ENCODE results near the gene RGMA.

The RGMA gene

DNA sequence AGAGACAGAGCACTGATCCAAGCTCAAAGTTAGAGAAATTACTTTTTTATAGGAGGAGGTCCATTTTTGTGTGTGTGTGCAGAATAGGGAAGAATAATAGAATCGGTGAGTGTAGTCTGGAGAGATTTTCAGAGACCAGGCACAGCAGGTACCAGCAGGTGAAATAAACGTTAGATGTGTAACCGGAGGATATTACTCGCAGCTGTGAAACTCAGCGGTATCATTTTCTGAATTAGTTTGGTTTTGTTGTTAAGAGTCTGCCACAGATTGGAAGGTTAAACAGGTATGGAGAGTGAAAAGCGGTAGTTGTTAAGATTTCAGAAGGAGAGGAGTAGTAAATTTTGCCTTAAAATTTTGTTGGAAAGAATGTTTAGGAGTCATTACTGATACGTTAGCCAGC is 69.9 kb downstream of the RGMA start:
- CTCF ChIA-PET = interaction anchor here (0.9 to 3.3 kb wide), 7 partner anchors 10 to 221 kb away, joined by 3 to 20 read pairs (median 4); no protein-coding TSS in a partner anchor
- TF ChIP-seq, protein P1, sequence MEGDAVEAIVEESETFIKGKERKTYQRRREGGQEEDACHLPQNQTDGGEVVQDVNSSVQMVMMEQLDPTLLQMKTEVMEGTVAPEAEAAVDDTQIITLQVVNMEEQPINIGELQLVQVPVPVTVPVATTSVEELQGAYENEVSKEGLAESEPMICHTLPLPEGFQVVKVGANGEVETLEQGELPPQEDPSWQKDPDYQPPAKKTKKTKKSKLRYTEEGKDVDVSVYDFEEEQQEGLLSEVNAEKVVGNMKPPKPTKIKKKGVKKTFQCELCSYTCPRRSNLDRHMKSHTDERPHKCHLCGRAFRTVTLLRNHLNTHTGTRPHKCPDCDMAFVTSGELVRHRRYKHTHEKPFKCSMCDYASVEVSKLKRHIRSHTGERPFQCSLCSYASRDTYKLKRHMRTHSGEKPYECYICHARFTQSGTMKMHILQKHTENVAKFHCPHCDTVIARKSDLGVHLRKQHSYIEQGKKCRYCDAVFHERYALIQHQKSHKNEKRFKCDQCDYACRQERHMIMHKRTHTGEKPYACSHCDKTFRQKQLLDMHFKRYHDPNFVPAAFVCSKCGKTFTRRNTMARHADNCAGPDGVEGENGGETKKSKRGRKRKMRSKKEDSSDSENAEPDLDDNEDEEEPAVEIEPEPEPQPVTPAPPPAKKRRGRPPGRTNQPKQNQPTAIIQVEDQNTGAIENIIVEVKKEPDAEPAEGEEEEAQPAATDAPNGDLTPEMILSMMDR (IDR thresholded peaks at IDR 0.05; ENCODE audit: control extremely low read depth, extremely low read depth, low read depth, missing control alignments) = no peak
- no peak for DNase-seq (ENCODE audit: extremely low spot score)
- POLR2A ChIA-PET = no interaction called here

DNA sequence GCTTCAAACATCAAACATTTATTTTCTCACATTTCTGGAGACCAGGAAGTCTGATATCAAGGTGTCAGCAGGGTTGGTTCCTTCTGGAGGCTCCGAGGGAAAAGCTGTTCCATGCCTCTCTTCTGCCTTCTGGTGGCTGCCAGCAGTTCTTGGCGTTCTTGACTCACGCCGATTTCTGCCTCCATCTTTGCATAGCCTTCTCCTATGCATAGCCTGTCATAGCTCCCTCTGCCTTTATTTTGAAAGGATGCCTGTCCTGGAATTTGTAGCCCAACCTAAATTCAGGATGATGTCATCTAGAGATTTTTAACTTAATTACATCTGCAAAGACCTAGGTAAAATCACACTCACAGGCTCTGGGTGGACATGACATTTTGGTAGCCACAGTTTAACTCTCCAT is 70.4 kb downstream of the RGMA start:
- no peak for DNase-seq (ENCODE audit: extremely low spot score)
- TF ChIP-seq, protein P1 (IDR thresholded peaks at IDR 0.05; ENCODE audit: control extremely low read depth, extremely low read depth, low read depth, missing control alignments) = no peak
- POLR2A ChIA-PET = no interaction called here
- CTCF ChIA-PET = interaction anchor here (0.9 to 3.3 kb wide), 9 partner anchors 10 to 1101 kb away, joined by 3 to 20 read pairs (median 4); no protein-coding TSS in a partner anchor

DNA sequence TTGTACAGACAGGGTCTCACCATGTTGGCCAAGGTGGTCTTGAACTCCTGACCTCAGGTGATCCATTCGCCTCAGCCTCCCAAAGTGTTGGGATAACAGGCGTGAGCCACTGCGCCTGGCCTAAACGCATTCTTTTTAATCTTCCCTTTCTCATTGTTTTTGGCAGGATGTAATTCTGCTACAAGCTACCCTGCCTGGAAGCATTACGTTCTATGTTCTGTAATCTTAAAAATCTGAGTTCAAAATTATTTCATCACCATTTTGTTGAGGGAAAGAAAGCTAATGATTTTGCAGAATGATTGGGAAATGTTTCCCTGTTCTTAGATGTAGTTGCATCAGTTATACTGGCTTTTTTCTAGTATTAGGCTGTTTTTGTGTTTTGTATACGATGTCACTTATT is 71.5 kb downstream of the RGMA start:
- POLR2A ChIA-PET = no interaction called here
- TF ChIP-seq, protein P1 (IDR thresholded peaks at IDR 0.05; ENCODE audit: control extremely low read depth, extremely low read depth, low read depth, missing control alignments) = no peak
- CTCF ChIA-PET = interaction anchor here (0.9 to 3.3 kb wide), 9 partner anchors 13 to 1102 kb away, joined by 3 to 20 read pairs (median 4); no protein-coding TSS in a partner anchor
- DNase-seq (ENCODE audit: extremely low spot score) = no peak

DNA sequence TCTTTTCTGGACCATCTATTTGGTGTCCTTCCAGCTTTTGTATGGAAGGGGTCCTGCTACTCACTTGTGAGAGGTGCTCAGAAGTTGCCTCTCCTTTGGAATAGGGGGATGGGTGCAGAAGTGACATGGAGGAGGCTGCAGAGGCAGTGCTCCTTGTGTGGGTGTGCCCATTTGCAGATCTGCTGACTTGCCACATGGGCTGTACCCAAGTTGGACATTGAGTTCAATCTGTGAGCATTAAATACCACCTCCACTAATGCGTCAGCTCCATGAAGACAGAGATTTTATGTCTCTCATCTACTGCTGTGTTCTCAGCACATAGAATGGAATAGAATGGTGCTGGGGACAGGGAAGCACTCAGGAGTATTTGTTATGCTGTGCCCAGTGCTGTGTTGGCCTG is 76.2 kb downstream of the RGMA start:
- ChIA-PET POLR2A (no interaction called here), CTCF (interaction anchor here (2.0 kb wide), 1 partner anchor 18 kb away, joined by 4 read pairs; no protein-coding TSS in a partner anchor)
- no peak for DNase-seq (ENCODE audit: extremely low spot score)
- TF ChIP-seq, protein P1 (IDR thresholded peaks at IDR 0.05; ENCODE audit: control extremely low read depth, extremely low read depth, low read depth, missing control alignments) = no peak

DNA sequence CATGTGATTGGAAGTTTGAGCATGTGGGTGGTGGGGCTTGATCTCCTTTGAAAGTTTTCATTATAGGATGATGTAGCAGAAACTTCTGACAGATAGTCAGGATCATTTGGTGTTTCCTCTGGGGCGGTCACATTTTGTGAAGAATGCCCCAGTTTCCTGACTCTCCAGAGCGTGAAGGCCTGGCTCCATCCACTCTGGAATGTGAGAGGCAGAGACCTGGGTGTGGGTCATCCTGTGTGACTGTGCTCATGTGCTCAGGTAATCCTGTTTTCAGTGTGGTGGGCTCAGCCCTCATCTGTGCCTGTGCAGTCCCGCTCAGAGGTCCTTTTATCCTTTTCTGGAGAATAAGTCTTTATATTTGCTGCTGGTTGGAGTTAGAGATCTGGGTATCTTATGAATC is 81.0 kb downstream of the RGMA start:
- no peak for DNase-seq (ENCODE audit: extremely low spot score)
- CTCF ChIA-PET = no interaction called here
- POLR2A ChIA-PET = no interaction called here
- TF ChIP-seq, protein P1 (IDR thresholded peaks at IDR 0.05; ENCODE audit: control extremely low read depth, extremely low read depth, low read depth, missing control alignments) = no peak

DNA sequence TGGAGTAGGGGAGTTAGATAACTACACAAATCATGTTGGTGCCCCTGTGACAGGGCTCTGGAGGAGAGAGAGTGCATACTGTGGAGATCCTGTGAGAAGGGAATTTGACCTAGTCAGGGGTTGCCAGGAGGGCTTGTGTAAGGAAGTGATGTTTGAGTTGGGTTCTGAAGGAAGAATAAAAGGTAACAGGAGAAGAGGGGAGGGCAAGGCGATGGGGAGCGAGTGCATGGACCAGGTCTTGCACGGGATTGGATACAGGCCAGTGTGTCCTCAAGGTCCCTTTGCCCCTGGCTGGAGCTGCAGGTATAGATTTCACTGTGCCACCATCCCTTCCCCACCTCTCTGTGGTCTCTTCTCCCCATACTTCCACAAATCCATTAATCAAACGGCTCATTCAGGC is 83.9 kb downstream of the RGMA start:
- CTCF ChIA-PET = interaction anchor here (1.1 kb wide), 1 partner anchor 30 kb away, joined by 3 read pairs; no protein-coding TSS in a partner anchor
- POLR2A ChIA-PET = no interaction called here

More for the DNA sequence above, 83.9 kb downstream of the RGMA start:
- TF ChIP-seq, protein P1 (IDR thresholded peaks at IDR 0.05; ENCODE audit: control extremely low read depth, extremely low read depth, low read depth, missing control alignments) = no peak
- no peak for DNase-seq (ENCODE audit: extremely low spot score)

Measured in GM10248 (cell line).